NCI-H1930 (cell line): ENCODE measurements around the gene MPST.

Experiments used
- DNase-seq, 2 experiments: peaks; one replicate each; lab custom pipeline; 2025; lab: John Stamatoyannopoulos, UW

MPST gene

GRCh38 chr22:37079158-37079557 is 59.6 kb downstream of the MPST start:
- DNase-seq: no peak
